ENCODE measurements around the gene RIBC2.
"Not testable (repeated sequence)": the region's sequence is repeated elsewhere in the genome, so short reads cannot be mapped to it uniquely, and the experiment has no call there.

GRCh38 chr22:45463691-45464090 lies 50.2 kb downstream of the RIBC2 start:
- not testable (repeated sequence) for TF ChIP-seq CREB5 (CRISPR knock-in tag; IDR thresholded peaks at IDR 0.05; ENCODE audit: low read depth); ZNF8 (CRISPR knock-in tag; IDR thresholded peaks at IDR 0.05); RARB (CRISPR knock-in tag; IDR thresholded peaks at IDR 0.05); ZFP30 (CRISPR knock-in tag; IDR thresholded peaks at IDR 0.05); ARNTL (CRISPR knock-in tag; IDR thresholded peaks at IDR 0.05; ENCODE audit: borderline replicate concordance, low read depth); ZNF70 (CRISPR knock-in tag; IDR thresholded peaks at IDR 0.05)
